Measurements from ENCODE around the gene PARP16.

The PARP16 gene

DNA sequence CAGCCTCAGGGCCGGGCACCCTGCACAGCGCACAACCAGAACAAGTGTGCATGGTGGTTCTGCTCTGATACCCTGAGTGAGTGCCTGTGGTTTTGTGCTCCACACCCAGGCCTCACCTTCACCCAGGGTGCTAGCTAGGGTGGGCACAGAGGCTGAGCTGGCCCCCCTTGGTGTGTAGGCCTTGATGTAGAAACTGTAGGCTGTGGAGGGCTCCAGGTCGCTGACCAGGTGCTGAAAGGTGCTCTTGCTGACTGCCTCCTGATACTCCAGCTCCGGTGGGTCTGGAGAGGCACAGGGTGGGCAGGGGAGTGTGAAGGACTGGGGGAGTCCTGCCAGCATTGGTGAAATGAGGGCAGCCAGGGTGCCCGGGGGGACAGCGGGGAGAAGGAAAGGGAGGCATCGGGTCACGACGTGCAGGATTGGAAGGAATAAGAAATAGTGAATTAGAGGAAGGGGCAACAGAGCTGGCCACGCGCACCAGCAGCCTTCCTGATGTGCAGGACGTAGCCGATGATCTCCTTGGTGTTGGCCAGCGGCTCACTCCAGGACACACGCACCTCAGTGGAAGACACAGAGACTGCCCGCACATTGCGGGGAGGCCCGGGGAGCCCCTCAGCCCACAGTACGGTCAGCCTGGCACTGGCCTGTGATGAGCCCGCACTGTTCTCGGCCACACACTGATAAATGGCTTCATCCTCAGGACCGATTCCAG is 44.4 kb upstream of the PARP16 start:
- Histone ChIP-seq H3K4me3 (ENCODE audit: low read length) (no peak overlapping the region), H2AFZ (ENCODE audit: low read depth, low read length) (no peak overlapping the region), H3K4me1 (ENCODE audit: low read length) (peaks cover 5% of the 10 kb centered on the region), H3K4me2 (ENCODE audit: low read length) (no peak overlapping the region), H3K36me3 (replicated peaks; ENCODE audit: low read depth, low read length) (no peaks in the 10 kb centered on the region), H3K9me3 (ENCODE audit: insufficient read depth, low read length) (no peaks in the 10 kb centered on the region), H3K27ac (ENCODE audit: low read length) (no peak overlapping the region), H3K9ac (ENCODE audit: low read length) (no peak overlapping the region), H3K79me2 (ENCODE audit: low read length) (no peaks in the 10 kb centered on the region), H4K20me1 (ENCODE audit: insufficient read depth, low read length) (no peaks in the 10 kb centered on the region), H3K27me3 (ENCODE audit: low read depth, low read length) (peaks cover 15% of the 10 kb centered on the region)
- TF ChIP-seq CTCF (IDR thresholded peaks at IDR 0.05; ENCODE audit: low read depth, low read length), result no peak
- no peak for TF ChIP-seq EZH2phosphoT487 (IDR thresholded peaks at IDR 0.05; ENCODE audit: low read depth)

DNA sequence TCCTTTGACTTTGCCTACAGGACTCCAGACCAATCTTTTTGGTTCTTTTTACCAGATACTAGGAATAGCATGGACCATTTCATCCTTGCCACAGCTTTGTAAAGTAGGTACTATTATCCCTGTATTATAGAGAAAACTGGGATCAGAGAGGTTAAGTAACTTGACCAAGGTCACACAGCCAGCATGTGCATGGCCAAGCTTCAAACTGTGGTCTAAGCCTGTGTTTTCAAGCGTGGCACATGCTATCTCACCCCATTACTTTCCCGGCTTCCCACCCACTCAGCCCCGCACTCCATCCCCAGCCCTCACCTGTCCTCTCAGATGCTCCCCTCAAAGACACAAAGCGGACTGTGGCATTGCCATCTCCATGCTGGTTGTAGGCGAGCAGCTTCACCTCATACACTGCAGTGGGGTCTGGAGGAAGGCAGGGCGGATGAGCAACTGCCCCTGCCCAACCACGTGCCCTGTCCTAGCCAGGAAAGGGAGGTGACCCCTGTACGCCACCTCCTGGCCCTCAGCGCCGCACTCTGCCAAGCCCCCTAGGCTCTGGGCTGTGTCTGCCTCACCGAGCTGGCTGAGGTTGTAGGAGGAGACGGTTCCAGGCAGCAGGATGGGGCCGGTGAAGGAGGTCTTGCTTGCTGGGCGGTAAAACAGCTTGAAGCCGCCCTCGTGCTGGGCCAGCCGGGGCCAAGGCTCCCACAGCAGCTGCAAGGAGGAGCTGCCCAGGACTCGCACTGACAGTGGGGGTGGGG is 43.5 kb upstream of the PARP16 start:
- Histone ChIP-seq H4K20me1 (ENCODE audit: insufficient read depth, low read length) (no peaks in the 10 kb centered on the region), H3K9me3 (ENCODE audit: insufficient read depth, low read length) (no peaks in the 10 kb centered on the region), H3K36me3 (replicated peaks; ENCODE audit: low read depth, low read length) (no peaks in the 10 kb centered on the region), H3K9ac (ENCODE audit: low read length) (no peak overlapping the region), H3K4me3 (ENCODE audit: low read length) (no peak overlapping the region), H3K27me3 (ENCODE audit: low read depth, low read length) (peaks cover 7% of the 10 kb centered on the region), H2AFZ (ENCODE audit: low read depth, low read length) (no peak overlapping the region), H3K79me2 (ENCODE audit: low read length) (no peaks in the 10 kb centered on the region), H3K4me1 (ENCODE audit: low read length) (peaks cover 5% of the 10 kb centered on the region), H3K27ac (ENCODE audit: low read length) (no peak overlapping the region), H3K4me2 (ENCODE audit: low read length) (no peak overlapping the region)
- TF ChIP-seq CTCF (IDR thresholded peaks at IDR 0.05; ENCODE audit: low read depth, low read length) (no peak), EZH2phosphoT487 (IDR thresholded peaks at IDR 0.05; ENCODE audit: low read depth) (no peak)

- no peaks in the 10 kb centered on the region for H4K20me1 ChIP-seq (ENCODE audit: insufficient read depth, low read length)
- no peaks in the 10 kb centered on the region for H3K36me3 ChIP-seq (replicated peaks; ENCODE audit: low read depth, low read length)
- H3K9me3 ChIP-seq (ENCODE audit: insufficient read depth, low read length), result no peaks in the 10 kb centered on the region
- no peak overlapping the region for H3K27ac ChIP-seq (ENCODE audit: low read length)
- TF ChIP-seq EZH2phosphoT487 (IDR thresholded peaks at IDR 0.05; ENCODE audit: low read depth) (no peak), CTCF (IDR thresholded peaks at IDR 0.05; ENCODE audit: low read depth, low read length) (no peak)
- no peak overlapping the region for H3K4me3 ChIP-seq (ENCODE audit: low read length)
- H2AFZ ChIP-seq (ENCODE audit: low read depth, low read length), result no peak overlapping the region
- peaks cover 5% of the 10 kb centered on the region for H3K4me1 ChIP-seq (ENCODE audit: low read length)
- no peak overlapping the region for H3K9ac ChIP-seq (ENCODE audit: low read length)
- H3K79me2 ChIP-seq (ENCODE audit: low read length), result no peaks in the 10 kb centered on the region
- peaks cover 4% of the 10 kb centered on the region; the same call in 1 of the 2 replicates for H3K27me3 ChIP-seq (ENCODE audit: low read depth, low read length)
- no peak overlapping the region for H3K4me2 ChIP-seq (ENCODE audit: low read length)
These were observed 42.8 kb upstream of the PARP16 start for GRCh38 chr15:65329288-65329983.
